ENCODE measurements around the gene ABCC11. TPM values are rescaled to one million over a fixed set of nuclear protein-coding genes. Genes with fewer than 3 reads are reported as not detected.
A peak's percentile ranks its signal among the peaks of the same experiment; 100 is the strongest.

The ABCC11 gene
- total and polyA plus RNA-seq, 2 of the 13 experiments (the other 11 are each of a cell fraction or from before 2014, with no cell fraction given): 1.0 to 1.4 TPM

DNA sequence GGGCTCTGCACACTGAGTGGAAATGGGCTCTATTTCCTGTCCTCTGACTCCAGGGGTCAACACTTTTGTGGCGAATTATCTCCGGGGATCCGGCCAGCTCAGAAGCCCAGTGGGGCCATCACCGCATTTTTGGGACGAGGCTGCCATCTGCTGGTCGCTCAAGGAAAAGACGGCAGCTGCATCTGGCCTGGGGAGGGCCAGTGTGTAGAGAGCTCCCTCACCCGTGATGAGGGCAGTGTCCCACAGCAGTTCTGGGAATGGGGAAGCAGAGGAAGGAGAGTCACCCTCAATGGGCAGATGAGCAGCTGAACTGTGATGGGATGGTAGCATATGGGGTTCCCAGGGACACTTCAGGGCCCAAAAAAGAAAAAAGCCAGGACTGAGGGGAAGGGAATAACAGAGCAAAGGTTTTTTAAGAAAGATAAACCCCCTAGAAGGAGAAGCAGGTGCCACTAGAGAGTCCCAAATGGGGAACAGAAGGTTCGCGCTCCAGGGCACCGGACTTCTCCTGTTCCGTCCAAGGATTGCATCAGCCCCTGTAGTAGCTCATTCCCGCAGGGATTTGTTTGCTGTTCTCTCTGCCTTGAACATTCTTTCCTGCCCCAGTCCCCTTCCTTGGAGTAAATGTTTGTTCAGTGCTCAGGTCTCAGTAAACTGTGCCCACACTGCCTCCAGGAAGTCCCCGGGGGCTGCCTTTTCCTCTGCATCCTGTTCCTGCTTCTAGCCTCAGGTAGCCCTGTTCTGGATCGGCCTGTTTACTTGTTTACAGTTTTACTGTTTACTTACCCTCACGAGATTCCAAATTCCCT lies 82.2 kb downstream of the ABCC11 start (continued):
- TF ChIP-seq, protein P1, sequence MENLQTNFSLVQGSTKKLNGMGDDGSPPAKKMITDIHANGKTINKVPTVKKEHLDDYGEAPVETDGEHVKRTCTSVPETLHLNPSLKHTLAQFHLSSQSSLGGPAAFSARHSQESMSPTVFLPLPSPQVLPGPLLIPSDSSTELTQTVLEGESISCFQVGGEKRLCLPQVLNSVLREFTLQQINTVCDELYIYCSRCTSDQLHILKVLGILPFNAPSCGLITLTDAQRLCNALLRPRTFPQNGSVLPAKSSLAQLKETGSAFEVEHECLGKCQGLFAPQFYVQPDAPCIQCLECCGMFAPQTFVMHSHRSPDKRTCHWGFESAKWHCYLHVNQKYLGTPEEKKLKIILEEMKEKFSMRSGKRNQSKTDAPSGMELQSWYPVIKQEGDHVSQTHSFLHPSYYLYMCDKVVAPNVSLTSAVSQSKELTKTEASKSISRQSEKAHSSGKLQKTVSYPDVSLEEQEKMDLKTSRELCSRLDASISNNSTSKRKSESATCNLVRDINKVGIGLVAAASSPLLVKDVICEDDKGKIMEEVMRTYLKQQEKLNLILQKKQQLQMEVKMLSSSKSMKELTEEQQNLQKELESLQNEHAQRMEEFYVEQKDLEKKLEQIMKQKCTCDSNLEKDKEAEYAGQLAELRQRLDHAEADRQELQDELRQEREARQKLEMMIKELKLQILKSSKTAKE (CRISPR knock-in tag; IDR thresholded peaks at IDR 0.05; ENCODE audit: borderline replicate concordance): peak; percentile 31; the same call in 1 of the 2 replicates
- no peak for TF ChIP-seq ATF7 (IDR thresholded peaks at IDR 0.05)
- TF ChIP-seq ATF7 (CRISPR knock-in tag; IDR thresholded peaks at IDR 0.05): no peak; the same call in 1 of the 2 replicates
- TF ChIP-seq, protein P2, sequence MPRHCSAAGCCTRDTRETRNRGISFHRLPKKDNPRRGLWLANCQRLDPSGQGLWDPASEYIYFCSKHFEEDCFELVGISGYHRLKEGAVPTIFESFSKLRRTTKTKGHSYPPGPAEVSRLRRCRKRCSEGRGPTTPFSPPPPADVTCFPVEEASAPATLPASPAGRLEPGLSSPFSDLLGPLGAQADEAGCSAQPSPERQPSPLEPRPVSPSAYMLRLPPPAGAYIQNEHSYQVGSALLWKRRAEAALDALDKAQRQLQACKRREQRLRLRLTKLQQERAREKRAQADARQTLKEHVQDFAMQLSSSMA (CRISPR knock-in tag; IDR thresholded peaks at IDR 0.05): no peak
- TF ChIP-seq ZNF841 (CRISPR knock-in tag; IDR thresholded peaks at IDR 0.05; ENCODE audit: borderline replicate concordance): no peak
- peak; percentile 29; the same call in 1 of the 2 replicates for TF ChIP-seq SAFB2 (CRISPR knock-in tag; IDR thresholded peaks at IDR 0.05; ENCODE audit: borderline replicate concordance, low read depth)
- no peak for TF ChIP-seq ZNF674 (CRISPR knock-in tag; IDR thresholded peaks at IDR 0.05; ENCODE audit: low read depth)
- peak; percentile 51; the same call in 1 of the 2 replicates for TF ChIP-seq FOXJ3 (CRISPR knock-in tag; IDR thresholded peaks at IDR 0.05; ENCODE audit: borderline replicate concordance)
- TF ChIP-seq NFYC (CRISPR knock-in tag; IDR thresholded peaks at IDR 0.05): no peak
- no peak for TF ChIP-seq NFIC (IDR thresholded peaks at IDR 0.05; ENCODE audit: low read length)
- no peak; the same call in 1 of the 2 replicates for TF ChIP-seq NRL (CRISPR knock-in tag; IDR thresholded peaks at IDR 0.05; ENCODE audit: borderline replicate concordance)
- TF ChIP-seq SMAD1 (CRISPR knock-in tag; IDR thresholded peaks at IDR 0.05; ENCODE audit: borderline replicate concordance, low read depth): no peak
- no peak for TF ChIP-seq ZZZ3 (CRISPR knock-in tag; IDR thresholded peaks at IDR 0.05; ENCODE audit: borderline replicate concordance)
- no peak for TF ChIP-seq TGIF2 (CRISPR knock-in tag; IDR thresholded peaks at IDR 0.05)
- TF ChIP-seq, protein P3, sequence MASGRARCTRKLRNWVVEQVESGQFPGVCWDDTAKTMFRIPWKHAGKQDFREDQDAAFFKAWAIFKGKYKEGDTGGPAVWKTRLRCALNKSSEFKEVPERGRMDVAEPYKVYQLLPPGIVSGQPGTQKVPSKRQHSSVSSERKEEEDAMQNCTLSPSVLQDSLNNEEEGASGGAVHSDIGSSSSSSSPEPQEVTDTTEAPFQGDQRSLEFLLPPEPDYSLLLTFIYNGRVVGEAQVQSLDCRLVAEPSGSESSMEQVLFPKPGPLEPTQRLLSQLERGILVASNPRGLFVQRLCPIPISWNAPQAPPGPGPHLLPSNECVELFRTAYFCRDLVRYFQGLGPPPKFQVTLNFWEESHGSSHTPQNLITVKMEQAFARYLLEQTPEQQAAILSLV (CRISPR knock-in tag; IDR thresholded peaks at IDR 0.05; ENCODE audit: borderline replicate concordance): peak; percentile 69; the same call in 1 of the 2 replicates
- TF ChIP-seq, protein P4, sequence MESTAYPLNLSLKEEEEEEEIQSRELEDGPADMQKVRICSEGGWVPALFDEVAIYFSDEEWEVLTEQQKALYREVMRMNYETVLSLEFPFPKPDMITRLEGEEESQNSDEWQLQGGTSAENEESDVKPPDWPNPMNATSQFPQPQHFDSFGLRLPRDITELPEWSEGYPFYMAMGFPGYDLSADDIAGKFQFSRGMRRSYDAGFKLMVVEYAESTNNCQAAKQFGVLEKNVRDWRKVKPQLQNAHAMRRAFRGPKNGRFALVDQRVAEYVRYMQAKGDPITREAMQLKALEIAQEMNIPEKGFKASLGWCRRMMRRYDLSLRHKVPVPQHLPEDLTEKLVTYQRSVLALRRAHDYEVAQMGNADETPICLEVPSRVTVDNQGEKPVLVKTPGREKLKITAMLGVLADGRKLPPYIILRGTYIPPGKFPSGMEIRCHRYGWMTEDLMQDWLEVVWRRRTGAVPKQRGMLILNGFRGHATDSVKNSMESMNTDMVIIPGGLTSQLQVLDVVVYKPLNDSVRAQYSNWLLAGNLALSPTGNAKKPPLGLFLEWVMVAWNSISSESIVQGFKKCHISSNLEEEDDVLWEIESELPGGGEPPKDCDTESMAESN (CRISPR knock-in tag; conservative IDR thresholded peaks at IDR 0.05): peak; percentile 64
- TF ChIP-seq, protein P5, sequence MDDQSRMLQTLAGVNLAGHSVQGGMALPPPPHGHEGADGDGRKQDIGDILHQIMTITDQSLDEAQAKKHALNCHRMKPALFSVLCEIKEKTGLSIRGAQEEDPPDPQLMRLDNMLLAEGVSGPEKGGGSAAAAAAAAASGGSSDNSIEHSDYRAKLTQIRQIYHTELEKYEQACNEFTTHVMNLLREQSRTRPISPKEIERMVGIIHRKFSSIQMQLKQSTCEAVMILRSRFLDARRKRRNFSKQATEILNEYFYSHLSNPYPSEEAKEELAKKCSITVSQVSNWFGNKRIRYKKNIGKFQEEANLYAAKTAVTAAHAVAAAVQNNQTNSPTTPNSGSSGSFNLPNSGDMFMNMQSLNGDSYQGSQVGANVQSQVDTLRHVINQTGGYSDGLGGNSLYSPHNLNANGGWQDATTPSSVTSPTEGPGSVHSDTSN (CRISPR knock-in tag; IDR thresholded peaks at IDR 0.05; ENCODE audit: borderline replicate concordance): no peak
- no peak for TF ChIP-seq XBP1 (CRISPR knock-in tag; IDR thresholded peaks at IDR 0.05)
- TF ChIP-seq FOXC1 (CRISPR knock-in tag; IDR thresholded peaks at IDR 0.05; ENCODE audit: borderline replicate concordance): peak; percentile 77; the same call in 1 of the 2 replicates
- TF ChIP-seq SRSF9 (IDR thresholded peaks at IDR 0.05; ENCODE audit: borderline replicate concordance, insufficient read depth, low read depth, low read length, poor library complexity, severe bottlenecking): no peak

Measured in HepG2 (cell line).